Measurements from ENCODE around the gene CFAP46. TPM values are rescaled to one million over a fixed set of nuclear protein-coding genes. Genes with fewer than 3 reads are reported as not detected.

CFAP46 gene
- total and polyA plus RNA-seq, 2 of the 4 experiments (the other 2 are of a cell fraction): 1.3 to 1.8 TPM

- H3K56ac ChIP-seq (ENCODE audit: extremely low read depth, insufficient read depth, low read length): no peak overlapping the region
- H4K91ac ChIP-seq (ENCODE audit: insufficient read depth, low read depth, low read length): no peak overlapping the region
- no peak overlapping the region for H3K4ac ChIP-seq (ENCODE audit: low read depth, low read length)
- H3K27ac ChIP-seq (ENCODE audit: insufficient read depth, low read length): no peak overlapping the region
- CTCF ChIA-PET: no interaction called here
- in situ Hi-C loops (cut with MboI; ENCODE audit: low sequenced_read_pairs): loop anchor here (10.0 kb wide), 1 partner anchor 116 kb away; no protein-coding TSS in a partner anchor
- no peak overlapping the region for H2BK20ac ChIP-seq (ENCODE audit: low read depth, low read length)
- intact Hi-C loops (cut with micrococcal nuclease): no loop called here
- peaks cover 8% of the 10 kb centered on the region for H3K36me3 ChIP-seq (ENCODE audit: control insufficient read depth, insufficient read depth, low read length)
- WGBS, 2 experiments (ENCODE audit: extremely low coverage in 2 of 2, insufficient read length in 1 of 2): 93% methylated on average over 14 of the region's 45 CpGs; no CpG with 5 or more reads in 1 of the 2 experiments
- TF ChIP-seq CEBPB (IDR thresholded peaks at IDR 0.05; ENCODE audit: low read depth, low read length): no peak
- TF ChIP-seq NFE2L2 (IDR thresholded peaks at IDR 0.05; ENCODE audit: low read depth, low read length): no peak
- TF ChIP-seq SMC3 (IDR thresholded peaks at IDR 0.05; ENCODE audit: low read depth, low read length): no peak
- no peak for TF ChIP-seq RFX5 (IDR thresholded peaks at IDR 0.05; ENCODE audit: low read depth, low read length)
- no peak for TF ChIP-seq MAZ (IDR thresholded peaks at IDR 0.05; ENCODE audit: borderline replicate concordance, low read depth, low read length)
- no peak overlapping the region for H2BK15ac ChIP-seq (ENCODE audit: low read depth, low read length)
- H4K20me1 ChIP-seq (ENCODE audit: insufficient read depth, low read length): no peaks in the 10 kb centered on the region
- H3K4me2 ChIP-seq (ENCODE audit: low read depth, low read length): no peak overlapping the region
- H2BK120ac ChIP-seq (ENCODE audit: low read depth, low read length): no peak overlapping the region
- H4K5ac ChIP-seq (ENCODE audit: low read depth, low read length): no peak overlapping the region
- BruUV-seq (replicated peaks): no TSS peak
- H3K79me1 ChIP-seq (ENCODE audit: low read depth in 1 of 2, low read length in 2 of 2): no peaks in the 10 kb centered on the region
- no peak for DNase-seq
- H2AK9ac ChIP-seq (replicated peaks; ENCODE audit: low read depth, low read length, poor library complexity): no peak overlapping the region
- H3K23ac ChIP-seq (ENCODE audit: low read depth, low read length): no peak overlapping the region
- H3K9ac ChIP-seq (ENCODE audit: low read depth, low read length): no peak overlapping the region
- H3K4me1 ChIP-seq (ENCODE audit: control insufficient read depth, insufficient read depth, low read length): no peaks in the 10 kb centered on the region
- no peak overlapping the region for H3K4me3 ChIP-seq (ENCODE audit: insufficient read depth, low read depth, low read length)
- H3K9me1 ChIP-seq (ENCODE audit: insufficient read depth, low read length): peaks cover 3% of the 10 kb centered on the region; the same call in 1 of the 2 replicates
- no peak overlapping the region for H3K14ac ChIP-seq (replicated peaks; ENCODE audit: low read depth, low read length)
- H4K8ac ChIP-seq (ENCODE audit: low read depth in 2 of 2, low read length in 2 of 2): no peak overlapping the region
- no peaks in the 10 kb centered on the region for H3K9me3 ChIP-seq (ENCODE audit: control insufficient read depth, insufficient read depth, low read length)
- no peak overlapping the region for H2AK5ac ChIP-seq (ENCODE audit: low read depth, low read length)
- ATAC-seq (ENCODE audit: low read depth): no peak
- H3K27me3 ChIP-seq (ENCODE audit: control insufficient read depth, insufficient read depth, low read length): no peaks in the 10 kb centered on the region
- H3K18ac ChIP-seq (ENCODE audit: low read depth, low read length): no peak overlapping the region
- no peak overlapping the region for H2AFZ ChIP-seq (replicated peaks; ENCODE audit: low read length, poor library complexity)
- H2BK5ac ChIP-seq (ENCODE audit: low read depth, low read length, poor library complexity, severe bottlenecking): no peak overlapping the region
- dilution Hi-C loops (cut with HindIII; ENCODE audit: low sequenced_read_pairs, unreplicated experiment): no loop called here
- POLR2A ChIA-PET (ENCODE audit: unreplicated experiment): no interaction called here
These were observed 172.0 kb downstream of the CFAP46 start for GRCh38 chr10:132770061-132771021.
